ENCODE data around the gene PHF12. TPM values are rescaled to one million over a fixed set of nuclear protein-coding genes. Genes with fewer than 3 reads are reported as not detected.
A peak's percentile ranks its signal among the peaks of the same experiment; 100 is the strongest.

Gene PHF12
- total and polyA plus RNA-seq, 2 of the 13 experiments (the other 11 are each of a cell fraction or from before 2014, with no cell fraction given): 9.8 to 17.1 TPM

- TF ChIP-seq KLF12 (CRISPR knock-in tag; IDR thresholded peaks at IDR 0.05; ENCODE audit: borderline replicate concordance) (no peak; the same call in 1 of the 2 replicates), SAP130 (CRISPR knock-in tag; IDR thresholded peaks at IDR 0.05; ENCODE audit: low read depth) (peak; percentile 67), EP300 (IDR thresholded peaks at IDR 0.05; ENCODE audit: low read depth in 2 of 2, low read length in 2 of 2) (0 out of 4 replicates have a peak, but pooled peaks of 1 of the 2 experiments have one; percentile 11), EP300 (CRISPR knock-in tag; IDR thresholded peaks at IDR 0.05; ENCODE audit: borderline replicate concordance) (no peak), SMAD9 (CRISPR knock-in tag; IDR thresholded peaks at IDR 0.05) (no peak), SNAPC4 (CRISPR knock-in tag; IDR thresholded peaks at IDR 0.05) (no peak), HOXA5 (CRISPR knock-in tag; IDR thresholded peaks at IDR 0.05) (peak; percentile 41; the same call in 1 of the 2 replicates), ESRRA (CRISPR knock-in tag; IDR thresholded peaks at IDR 0.05; ENCODE audit: low read depth) (no peak), GPBP1L1 (CRISPR knock-in tag; IDR thresholded peaks at IDR 0.05) (no peak), MTERF4 (CRISPR knock-in tag; IDR thresholded peaks at IDR 0.05) (peak; percentile 21; the same call in 1 of the 2 replicates), ZBTB7B (CRISPR knock-in tag; IDR thresholded peaks at IDR 0.05) (peak; percentile 79), KDM5A (IDR thresholded peaks at IDR 0.05; ENCODE audit: borderline replicate concordance, low read length) (peak; percentile 53; the same call in 1 of the 2 replicates), ZNF33A (CRISPR knock-in tag; IDR thresholded peaks at IDR 0.05; ENCODE audit: borderline replicate concordance) (no peak), ZNF496 (CRISPR knock-in tag; IDR thresholded peaks at IDR 0.05; ENCODE audit: insufficient replicate concordance) (no peak), YEATS4 (CRISPR knock-in tag; IDR thresholded peaks at IDR 0.05; ENCODE audit: borderline replicate concordance) (peak; percentile 77), TFDP2 (CRISPR knock-in tag; IDR thresholded peaks at IDR 0.05) (no peak; the same call in 1 of the 2 replicates), ZNF766 (CRISPR knock-in tag; IDR thresholded peaks at IDR 0.05; ENCODE audit: borderline replicate concordance) (0 out of 2 replicates have a peak, but pooled peaks have one; percentile 9), THAP7 (CRISPR knock-in tag; IDR thresholded peaks at IDR 0.05) (peak; percentile 16; the same call in 1 of the 2 replicates), THAP11 (CRISPR knock-in tag; IDR thresholded peaks at IDR 0.05) (peak; percentile 57)
Measured at GRCh38 chr17:28896884-28897768, 54.2 kb downstream of the PHF12 start, which contains the start of gene FLOT2 (continued).
